PC-3 (cell line): Measurements from ENCODE around the gene MACROD2. TPM values are rescaled to one million over a fixed set of nuclear protein-coding genes. Genes with fewer than 3 reads are reported as not detected.
"Not testable (repeated sequence)": the region's sequence is repeated elsewhere in the genome, so short reads cannot be mapped to it uniquely, and the experiment has no call there.

ENCODE experiments used
- ATAC-seq: fragments of 200-7000 bp; cut with Tn5 transposase; 2 replicates; pipeline ENCODE4 v1.9.1; 2020; ENCODE audit warnings: mild to moderate bottlenecking, moderate library complexity
- BruUV-seq: library from RNA; stranded (reverse); fragments of 400-500 nt; replicated peaks from 2 replicates; lab custom pipeline; 2021; lab: Mats Ljungman, UMichigan
- CTCF ChIA-PET: fragments of 300-600 bp; sonication (Branson Sonifier 250); formaldehyde crosslinking; loops from one replicate; lab custom pipeline; 2022; ENCODE audit warnings: antibody characterized with exemption; lab: Charles Lee
- POLR2A ChIA-PET: fragments of 300-600 bp; sonication (Branson Sonifier 250); formaldehyde crosslinking; loops from one replicate; lab custom pipeline; 2022; ENCODE audit warnings: antibody characterized with exemption; ENCODE audit not compliant: unreplicated experiment; lab: Charles Lee
- DNase-seq: peaks from one replicate; pipeline ENCODE4 v3.0.0-alpha.2; 2015
- H2AFZ ChIP-seq: fragments of 300-600 bp; sonication (generic); 2 replicates; pipeline ENCODE4 v1.6.0; 2016; ENCODE audit warnings: antibody characterized with exemption, low read length
- H3F3A ChIP-seq: fragments of 300-600 bp; sonication (generic); one replicate; pipeline ENCODE4 v1.6.0; 2017; ENCODE audit warnings: antibody characterized with exemption, low read length, control low read depth, mild to moderate bottlenecking; ENCODE audit not compliant: unreplicated experiment
- H3K27ac ChIP-seq: fragments of 300-600 bp; sonication (generic); 2 replicates; pipeline ENCODE4 v1.5.1; 2016; ENCODE audit warnings: mild to moderate bottlenecking, low read length
- H3K27me3 ChIP-seq: fragments of 300-600 bp; sonication (generic); 2 replicates; pipeline ENCODE4 v1.6.1; 2016; ENCODE audit warnings: low read length, mixed read lengths
- H3K36me3 ChIP-seq: fragments of 300-600 bp; sonication (generic); 2 replicates; pipeline ENCODE4 v1.6.1; 2016; ENCODE audit warnings: low read depth, mixed run types, low read length, mixed read lengths
- H3K4me1 ChIP-seq: fragments of 300-600 bp; sonication (generic); 2 replicates; pipeline ENCODE4 v1.5.1; 2016; ENCODE audit warnings: low read length; ENCODE audit not compliant: insufficient read depth
- H3K4me2 ChIP-seq: fragments of 300-600 bp; sonication (generic); 2 replicates; pipeline ENCODE4 v1.6.0; 2016; ENCODE audit warnings: low read length
- H3K4me3 ChIP-seq: fragments of 300-600 bp; sonication (generic); 2 replicates; pipeline ENCODE4 v1.5.1; 2016; ENCODE audit warnings: mild to moderate bottlenecking, low read length, mixed read lengths
- H3K79me2 ChIP-seq: fragments of 300-600 bp; sonication (generic); 2 replicates; pipeline ENCODE4 v1.6.1; 2017; ENCODE audit warnings: low read length, mixed read lengths
- H3K9ac ChIP-seq: fragments of 300-600 bp; sonication (generic); 2 replicates; pipeline ENCODE4 v1.6.0; 2016; ENCODE audit warnings: mild to moderate bottlenecking, low read length
- H3K9me2 ChIP-seq: fragments of 300-600 bp; sonication (generic); replicated peaks from 2 replicates; pipeline ENCODE4 v1.6.1; 2016; ENCODE audit warnings: mixed run types, low read length, mixed read lengths
- H3K9me3 ChIP-seq: fragments of 300-600 bp; sonication (generic); 2 replicates; pipeline ENCODE4 v1.6.1; 2016; ENCODE audit warnings: low read length, mixed read lengths
- H4K20me1 ChIP-seq: fragments of 300-600 bp; sonication (generic); 2 replicates; pipeline ENCODE4 v1.6.1; 2016; ENCODE audit warnings: low read length, mixed read lengths
- CTCF ChIP-seq: fragments of 300-600 bp; sonication (generic); conservative IDR thresholded peaks from 2 replicates; pipeline ENCODE4 v1.5.1; 2017; ENCODE audit warnings: antibody characterized with exemption, low read depth, mild to moderate bottlenecking, low read length
- EZH2 ChIP-seq: fragments of 300-600 bp; sonication (generic); IDR thresholded peaks from one replicate; pipeline ENCODE4 v1.6.1; 2017; ENCODE audit warnings: antibody characterized with exemption, mild to moderate bottlenecking, low read length; ENCODE audit not compliant: unreplicated experiment
- EZH2phosphoT487 ChIP-seq: fragments of 300-600 bp; sonication (generic); IDR thresholded peaks from 2 replicates; pipeline ENCODE4 v1.6.1; 2018; ENCODE audit warnings: mild to moderate bottlenecking, antibody characterized with exemption, low read length, borderline replicate concordance
- intact Hi-C: fragments of 100-400 bp; cut with micrococcal nuclease; formaldehyde crosslinking; loops from 2 replicates; pipeline ENCODE4 v1.9.0; 2023
- total RNA-seq: library from RNA; depleted of rRNA; stranded (reverse); fragments of >200 nt; gene quantifications from 2 replicates; pipeline ENCODE4 v1.2.3, GENCODE V29; 2014

The MACROD2 gene
- total RNA-seq, 1 experiment from 2014 or later: 3.1 TPM

GRCh38 chr20:14030991-14031390 lies 35.7 kb downstream of the MACROD2 start:
- Histone ChIP-seq H3K36me3 (no peaks in the 10 kb centered on the region), H3K4me1 (no peaks in the 10 kb centered on the region), H3K27me3 (no peaks in the 10 kb centered on the region), H2AFZ (no peak overlapping the region), H3K27ac (no peak overlapping the region), H3K4me2 (no peak overlapping the region), H3F3A (no peaks in the 10 kb centered on the region), H3K4me3 (no peak overlapping the region), H3K79me2 (no peaks in the 10 kb centered on the region), H4K20me1 (no peaks in the 10 kb centered on the region), H3K9ac (no peak overlapping the region), H3K9me3 (no peaks in the 10 kb centered on the region), H3K9me2 (no peaks in the 10 kb centered on the region)
- intact Hi-C loops: no loop called here
- CTCF ChIA-PET: no interaction called here
- BruUV-seq: no TSS peak
- DNase-seq (no peak), ATAC-seq (no peak)
- POLR2A ChIA-PET: no interaction called here
- no peak for TF ChIP-seq EZH2

- no peaks in the 10 kb centered on the region for H3K79me2 ChIP-seq
- no peak overlapping the region for H3K4me2 ChIP-seq
- no peak for DNase-seq
- no peak overlapping the region for H3K27ac ChIP-seq
- H3K9ac ChIP-seq: no peak overlapping the region
- BruUV-seq: no TSS peak
- intact Hi-C loops: no loop called here
- no peak for TF ChIP-seq CTCF
- TF ChIP-seq EZH2: no peak
- TF ChIP-seq EZH2phosphoT487: no peak
- ChIA-PET CTCF (no interaction called here), POLR2A (no interaction called here)
- H3K36me3 ChIP-seq: no peaks in the 10 kb centered on the region
- H3K4me3 ChIP-seq: no peak overlapping the region
- no peak overlapping the region for H2AFZ ChIP-seq
- H3K4me1 ChIP-seq: no peaks in the 10 kb centered on the region
- H3F3A ChIP-seq: no peaks in the 10 kb centered on the region
- no peaks in the 10 kb centered on the region for H3K27me3 ChIP-seq
- no peaks in the 10 kb centered on the region for H3K9me2 ChIP-seq
- H4K20me1 ChIP-seq: no peaks in the 10 kb centered on the region
- no peak for ATAC-seq
- no peaks in the 10 kb centered on the region for H3K9me3 ChIP-seq
These were observed 38.0 kb downstream of the MACROD2 start for GRCh38 chr20:14033310-14033709.

- intact Hi-C loops: no loop called here
- no peak overlapping the region for H3K4me3 ChIP-seq
- no TSS peak for BruUV-seq
- ATAC-seq (no peak), DNase-seq (no peak)
- no peak overlapping the region for H3K9ac ChIP-seq
- H3K9me3 ChIP-seq: no peaks in the 10 kb centered on the region
- TF ChIP-seq CTCF (no peak), EZH2 (no peak), EZH2phosphoT487 (no peak)
- H3K79me2 ChIP-seq: no peaks in the 10 kb centered on the region
- no peak overlapping the region for H3K4me2 ChIP-seq
- POLR2A ChIA-PET: no interaction called here
- no peak overlapping the region for H2AFZ ChIP-seq
- H3K36me3 ChIP-seq: no peaks in the 10 kb centered on the region
- H3K9me2 ChIP-seq: no peaks in the 10 kb centered on the region
- H3K27ac ChIP-seq: no peak overlapping the region
- no peaks in the 10 kb centered on the region for H3K4me1 ChIP-seq
- no peaks in the 10 kb centered on the region for H3F3A ChIP-seq
- H3K27me3 ChIP-seq: no peaks in the 10 kb centered on the region
- CTCF ChIA-PET: no interaction called here
- H4K20me1 ChIP-seq: no peaks in the 10 kb centered on the region
These were observed 41.3 kb downstream of the MACROD2 start for GRCh38 chr20:14036567-14036966.

- H3K9me2 ChIP-seq, H4K20me1 ChIP-seq, H2AFZ ChIP-seq, H3K9me3 ChIP-seq, H3K79me2 ChIP-seq, intact Hi-C loops, H3K9ac ChIP-seq, H3F3A ChIP-seq, DNase-seq, H3K4me1 ChIP-seq, H3K4me3 ChIP-seq, BruUV-seq, ATAC-seq, H3K27me3 ChIP-seq, H3K4me2 ChIP-seq, H3K36me3 ChIP-seq, H3K27ac ChIP-seq, POLR2A ChIA-PET, CTCF ChIA-PET: not testable (repeated sequence)
These were observed 49.5 kb downstream of the MACROD2 start for GRCh38 chr20:14044712-14045276.
